ENCODE data around the gene DNAI4. TPM values are rescaled to one million over a fixed set of nuclear protein-coding genes. Genes with fewer than 3 reads are reported as not detected.

The DNAI4 gene
- total and polyA plus RNA-seq, 2 experiments from 2014 or later = 0.90 to 3.8 TPM

- Mint-ChIP-seq H3K9me3 (no peaks in the 10 kb centered on the region), H3K4me1 (peaks cover 9% of the 10 kb centered on the region; the same call in 2 of the 3 replicates), H3K4me3 (no peak overlapping the region), H3K36me3 (ENCODE audit: low read depth) (peaks cover 31% of the 10 kb centered on the region; the same call in 2 of the 3 replicates), H3K27ac (no peak overlapping the region; the same call in 1 of the 2 replicates), H3K27me3 (ENCODE audit: insufficient read depth, low read depth, poor library complexity) (no peaks in the 10 kb centered on the region)
- H3K36me3 ChIP-seq (ENCODE audit: insufficient read depth) = peaks cover 22% of the 10 kb centered on the region; the same call in 1 of the 2 replicates
- H4K20me1 ChIP-seq (replicated peaks; ENCODE audit: insufficient read depth) = peaks cover 8% of the 10 kb centered on the region
- H2AFZ ChIP-seq = no peak overlapping the region
- TF ChIP-seq CTCF (conservative IDR thresholded peaks at IDR 0.05; ENCODE audit: low read depth in 2 of 2) = no peak
- TF ChIP-seq, protein P1, sequence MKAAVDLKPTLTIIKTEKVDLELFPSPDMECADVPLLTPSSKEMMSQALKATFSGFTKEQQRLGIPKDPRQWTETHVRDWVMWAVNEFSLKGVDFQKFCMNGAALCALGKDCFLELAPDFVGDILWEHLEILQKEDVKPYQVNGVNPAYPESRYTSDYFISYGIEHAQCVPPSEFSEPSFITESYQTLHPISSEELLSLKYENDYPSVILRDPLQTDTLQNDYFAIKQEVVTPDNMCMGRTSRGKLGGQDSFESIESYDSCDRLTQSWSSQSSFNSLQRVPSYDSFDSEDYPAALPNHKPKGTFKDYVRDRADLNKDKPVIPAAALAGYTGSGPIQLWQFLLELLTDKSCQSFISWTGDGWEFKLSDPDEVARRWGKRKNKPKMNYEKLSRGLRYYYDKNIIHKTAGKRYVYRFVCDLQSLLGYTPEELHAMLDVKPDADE (IDR thresholded peaks at IDR 0.05) = no peak
- TF ChIP-seq, protein P2, sequence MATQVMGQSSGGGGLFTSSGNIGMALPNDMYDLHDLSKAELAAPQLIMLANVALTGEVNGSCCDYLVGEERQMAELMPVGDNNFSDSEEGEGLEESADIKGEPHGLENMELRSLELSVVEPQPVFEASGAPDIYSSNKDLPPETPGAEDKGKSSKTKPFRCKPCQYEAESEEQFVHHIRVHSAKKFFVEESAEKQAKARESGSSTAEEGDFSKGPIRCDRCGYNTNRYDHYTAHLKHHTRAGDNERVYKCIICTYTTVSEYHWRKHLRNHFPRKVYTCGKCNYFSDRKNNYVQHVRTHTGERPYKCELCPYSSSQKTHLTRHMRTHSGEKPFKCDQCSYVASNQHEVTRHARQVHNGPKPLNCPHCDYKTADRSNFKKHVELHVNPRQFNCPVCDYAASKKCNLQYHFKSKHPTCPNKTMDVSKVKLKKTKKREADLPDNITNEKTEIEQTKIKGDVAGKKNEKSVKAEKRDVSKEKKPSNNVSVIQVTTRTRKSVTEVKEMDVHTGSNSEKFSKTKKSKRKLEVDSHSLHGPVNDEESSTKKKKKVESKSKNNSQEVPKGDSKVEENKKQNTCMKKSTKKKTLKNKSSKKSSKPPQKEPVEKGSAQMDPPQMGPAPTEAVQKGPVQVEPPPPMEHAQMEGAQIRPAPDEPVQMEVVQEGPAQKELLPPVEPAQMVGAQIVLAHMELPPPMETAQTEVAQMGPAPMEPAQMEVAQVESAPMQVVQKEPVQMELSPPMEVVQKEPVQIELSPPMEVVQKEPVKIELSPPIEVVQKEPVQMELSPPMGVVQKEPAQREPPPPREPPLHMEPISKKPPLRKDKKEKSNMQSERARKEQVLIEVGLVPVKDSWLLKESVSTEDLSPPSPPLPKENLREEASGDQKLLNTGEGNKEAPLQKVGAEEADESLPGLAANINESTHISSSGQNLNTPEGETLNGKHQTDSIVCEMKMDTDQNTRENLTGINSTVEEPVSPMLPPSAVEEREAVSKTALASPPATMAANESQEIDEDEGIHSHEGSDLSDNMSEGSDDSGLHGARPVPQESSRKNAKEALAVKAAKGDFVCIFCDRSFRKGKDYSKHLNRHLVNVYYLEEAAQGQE (IDR thresholded peaks at IDR 0.05; ENCODE audit: unreplicated experiment) = no peak
- no peak for TF ChIP-seq ZNF331 (CRISPR knock-in tag; IDR thresholded peaks at IDR 0.05; ENCODE audit: low read depth)
- TF ChIP-seq POLR2AphosphoS5 (IDR thresholded peaks at IDR 0.05; ENCODE audit: low read depth) = no peak
- TF ChIP-seq ZNF114 (CRISPR knock-in tag; IDR thresholded peaks at IDR 0.05) = no peak
- TF ChIP-seq EZH2 (IDR thresholded peaks at IDR 0.05; ENCODE audit: low read depth, unreplicated experiment) = no peak
- TF ChIP-seq ZNF462 (CRISPR knock-in tag; IDR thresholded peaks at IDR 0.05) = no peak
- TF ChIP-seq CREB1 (CRISPR knock-in tag; IDR thresholded peaks at IDR 0.05; ENCODE audit: low read depth) = no peak
- no peak for TF ChIP-seq JUNB (IDR thresholded peaks at IDR 0.05; ENCODE audit: unreplicated experiment)
- TF ChIP-seq EZH2phosphoT487 (IDR thresholded peaks at IDR 0.05; ENCODE audit: unreplicated experiment) = no peak
- TF ChIP-seq STAT1 (IDR thresholded peaks at IDR 0.05; ENCODE audit: unreplicated experiment) = no peak
- no peak for TF ChIP-seq NANOG (IDR thresholded peaks at IDR 0.05; ENCODE audit: borderline replicate concordance)
- H3K27ac ChIP-seq (ENCODE audit: low read depth) = no peak overlapping the region
- no peak for ATAC-seq
- H3K9me2 ChIP-seq (ENCODE audit: insufficient read depth) = no peaks in the 10 kb centered on the region
- H3F3A ChIP-seq (replicated peaks; ENCODE audit: low read depth) = no peaks in the 10 kb centered on the region
- peaks cover 3% of the 10 kb centered on the region; the same call in 1 of the 2 replicates for H3K4me1 ChIP-seq (ENCODE audit: insufficient read depth)
- peaks cover 31% of the 10 kb centered on the region for H3K79me2 ChIP-seq (replicated peaks; ENCODE audit: insufficient read depth)
- H3K4me2 ChIP-seq = no peak overlapping the region
- no peaks in the 10 kb centered on the region for H3K27me3 ChIP-seq (ENCODE audit: insufficient read depth)
- no peak overlapping the region for H3K4me3 ChIP-seq
- no peak for DNase-seq (ENCODE audit: low spot score)
Measured at GRCh38 chr1:66947267-66947666, 22.6 kb upstream of the DNAI4 start.
